Suprapubic skin (tissue), 4 donors: ENCODE results near the gene PDIA2. TPM values are rescaled to one million over a fixed set of nuclear protein-coding genes. Genes with fewer than 3 reads are reported as not detected.

Source experiments
- DNase-seq, 2 donors: peaks; one replicate each; pipeline ENCODE4 v3.0.0-alpha.2; 2019; ENCODE audit warnings: low spot score in 2 of 2
- H3K27ac ChIP-seq: fragments of 200-600 bp; sonication (generic); one replicate; pipeline ENCODE4 v1.5.1; 2019
- H3K27me3 ChIP-seq: fragments of 200-600 bp; sonication (generic); one replicate; pipeline ENCODE4 v1.5.1; 2019
- H3K36me3 ChIP-seq: fragments of 200-600 bp; sonication (generic); one replicate; pipeline ENCODE4 v1.5.1; 2019
- H3K4me1 ChIP-seq: fragments of 200-600 bp; sonication (generic); one replicate; pipeline ENCODE4 v1.5.1; 2019
- H3K4me3 ChIP-seq: fragments of 200-600 bp; sonication (generic); one replicate; pipeline ENCODE4 v1.5.1; 2019; ENCODE audit warnings: mild to moderate bottlenecking
- H3K9me3 ChIP-seq: fragments of 200-600 bp; sonication (generic); one replicate; pipeline ENCODE4 v1.5.1; 2019
- EP300 ChIP-seq: sonication (generic); formaldehyde crosslinking; IDR thresholded peaks from one replicate; pipeline ENCODE4 v1.6.1; 2017; ENCODE audit warnings: antibody characterized with exemption
- POLR2A ChIP-seq, 2 donors: fragments of 450-650 bp; IDR thresholded peaks; one replicate each; pipeline ENCODE4 v1.6.1; 2017; ENCODE audit warnings: antibody characterized with exemption in 2 of 2, mild to moderate bottlenecking in 2 of 2, moderate library complexity in 2 of 2
- POLR2AphosphoS5 ChIP-seq, 3 donors: sonication (generic); formaldehyde crosslinking; IDR thresholded peaks; one replicate each; pipeline ENCODE4 v1.6.1; 2017; ENCODE audit warnings: antibody characterized with exemption in 3 of 3
- WGBS: methylation state at CpG from one replicate; pipeline ENCODE4 v1.1.5; 2018; 5-methylcytosine and 5-hydroxymethylcytosine counted together
- total RNA-seq, 4 donors: library from RNA; depleted of rRNA; stranded (reverse); fragments of >200 nt; gene quantifications; one replicate each; pipeline ENCODE4 v1.1.0, GENCODE V29; 2016
- TF ChIP-seq, protein P1 (sequence below), 2 donors: fragments of 200-600 bp in 1 of 2; fragments of 450-650 bp in 1 of 2; sonication (generic) in 1 of 2; IDR thresholded peaks; one replicate each; pipeline ENCODE4 v1.5.1; 2016 to 2019; ENCODE audit warnings: antibody characterized with exemption in 2 of 2, mild to moderate bottlenecking in 1 of 2, moderate library complexity in 1 of 2

PDIA2 gene
- total RNA-seq, 4 donors from 2014 or later: not detected

GRCh38 chr16:287298-287811, 4.4 kb downstream of the PDIA2 start:
- Histone ChIP-seq H3K27ac (no peak overlapping the region), H3K36me3 (peaks cover 60% of the 10 kb centered on the region), H3K27me3 (peaks cover 9% of the 10 kb centered on the region), H3K4me1 (peaks cover 4% of the 10 kb centered on the region), H3K9me3 (no peaks in the 10 kb centered on the region), H3K4me3 (no peak overlapping the region)
- TF ChIP-seq POLR2AphosphoS5 (IDR thresholded peaks at IDR 0.05) (no peak), POLR2A (IDR thresholded peaks at IDR 0.05) (no peak), EP300 (no peak)
- TF ChIP-seq, protein P1, sequence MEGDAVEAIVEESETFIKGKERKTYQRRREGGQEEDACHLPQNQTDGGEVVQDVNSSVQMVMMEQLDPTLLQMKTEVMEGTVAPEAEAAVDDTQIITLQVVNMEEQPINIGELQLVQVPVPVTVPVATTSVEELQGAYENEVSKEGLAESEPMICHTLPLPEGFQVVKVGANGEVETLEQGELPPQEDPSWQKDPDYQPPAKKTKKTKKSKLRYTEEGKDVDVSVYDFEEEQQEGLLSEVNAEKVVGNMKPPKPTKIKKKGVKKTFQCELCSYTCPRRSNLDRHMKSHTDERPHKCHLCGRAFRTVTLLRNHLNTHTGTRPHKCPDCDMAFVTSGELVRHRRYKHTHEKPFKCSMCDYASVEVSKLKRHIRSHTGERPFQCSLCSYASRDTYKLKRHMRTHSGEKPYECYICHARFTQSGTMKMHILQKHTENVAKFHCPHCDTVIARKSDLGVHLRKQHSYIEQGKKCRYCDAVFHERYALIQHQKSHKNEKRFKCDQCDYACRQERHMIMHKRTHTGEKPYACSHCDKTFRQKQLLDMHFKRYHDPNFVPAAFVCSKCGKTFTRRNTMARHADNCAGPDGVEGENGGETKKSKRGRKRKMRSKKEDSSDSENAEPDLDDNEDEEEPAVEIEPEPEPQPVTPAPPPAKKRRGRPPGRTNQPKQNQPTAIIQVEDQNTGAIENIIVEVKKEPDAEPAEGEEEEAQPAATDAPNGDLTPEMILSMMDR (IDR thresholded peaks at IDR 0.05): no peak
- DNase-seq: no peak
- WGBS: 77% methylated on average over 14 of the region's 16 CpGs

- no peak for DNase-seq
- Histone ChIP-seq H3K9me3 (no peaks in the 10 kb centered on the region), H3K4me1 (no peaks in the 10 kb centered on the region), H3K27ac (no peak overlapping the region), H3K27me3 (peaks cover under 1% of the 10 kb centered on the region), H3K36me3 (peaks cover 69% of the 10 kb centered on the region), H3K4me3 (no peak overlapping the region)
- WGBS: 91% methylated on average over 20 of the region's 33 CpGs
- TF ChIP-seq, protein P1 (IDR thresholded peaks at IDR 0.05): no peak
- TF ChIP-seq POLR2A (IDR thresholded peaks at IDR 0.05): no peak
- no peak for TF ChIP-seq EP300
- TF ChIP-seq POLR2AphosphoS5 (IDR thresholded peaks at IDR 0.05): no peak
Measured at GRCh38 chr16:287981-288920, 5.3 kb downstream of the PDIA2 start.

DNA sequence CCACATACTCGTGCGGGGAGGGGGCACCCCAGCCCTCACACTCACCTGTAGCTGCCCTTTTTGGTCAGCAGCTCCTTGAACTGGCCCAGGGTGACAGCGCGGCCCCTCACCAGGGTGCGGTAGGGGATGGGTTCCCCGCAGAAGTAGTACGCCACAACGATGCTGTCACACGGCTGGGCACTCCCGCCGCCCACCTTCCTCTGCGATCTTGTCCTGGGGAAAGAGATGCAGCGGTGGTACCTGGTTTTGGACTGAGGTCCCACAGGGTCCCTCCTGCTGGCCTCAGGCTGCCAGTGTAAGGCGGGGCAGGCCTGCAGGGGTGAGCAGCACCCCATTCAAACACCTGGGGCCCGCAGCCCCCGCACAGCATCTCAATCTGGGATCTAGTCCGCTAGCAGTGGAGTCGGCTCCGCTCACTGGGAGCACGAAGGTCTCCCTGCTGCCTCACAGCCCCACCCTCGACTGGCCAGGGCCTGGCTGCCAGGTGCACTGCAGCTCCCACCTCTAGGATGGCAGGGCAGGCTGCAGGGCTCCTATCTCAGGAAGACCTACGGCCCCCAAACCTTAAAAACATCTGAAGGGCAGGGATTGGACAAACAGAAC, 6.5 kb downstream of the PDIA2 start:
- Histone ChIP-seq H3K4me1 (no peaks in the 10 kb centered on the region), H3K4me3 (no peak overlapping the region), H3K27ac (no peak overlapping the region), H3K9me3 (no peaks in the 10 kb centered on the region), H3K36me3 (peaks cover 76% of the 10 kb centered on the region), H3K27me3 (no peaks in the 10 kb centered on the region)
- TF ChIP-seq EP300: no peak
- TF ChIP-seq POLR2A (IDR thresholded peaks at IDR 0.05): no peak
- TF ChIP-seq POLR2AphosphoS5 (IDR thresholded peaks at IDR 0.05): no peak
- TF ChIP-seq, protein P1 (IDR thresholded peaks at IDR 0.05): no peak
- 97% methylated on average over 11 of the region's 22 CpGs for WGBS
- DNase-seq: no peak

DNA sequence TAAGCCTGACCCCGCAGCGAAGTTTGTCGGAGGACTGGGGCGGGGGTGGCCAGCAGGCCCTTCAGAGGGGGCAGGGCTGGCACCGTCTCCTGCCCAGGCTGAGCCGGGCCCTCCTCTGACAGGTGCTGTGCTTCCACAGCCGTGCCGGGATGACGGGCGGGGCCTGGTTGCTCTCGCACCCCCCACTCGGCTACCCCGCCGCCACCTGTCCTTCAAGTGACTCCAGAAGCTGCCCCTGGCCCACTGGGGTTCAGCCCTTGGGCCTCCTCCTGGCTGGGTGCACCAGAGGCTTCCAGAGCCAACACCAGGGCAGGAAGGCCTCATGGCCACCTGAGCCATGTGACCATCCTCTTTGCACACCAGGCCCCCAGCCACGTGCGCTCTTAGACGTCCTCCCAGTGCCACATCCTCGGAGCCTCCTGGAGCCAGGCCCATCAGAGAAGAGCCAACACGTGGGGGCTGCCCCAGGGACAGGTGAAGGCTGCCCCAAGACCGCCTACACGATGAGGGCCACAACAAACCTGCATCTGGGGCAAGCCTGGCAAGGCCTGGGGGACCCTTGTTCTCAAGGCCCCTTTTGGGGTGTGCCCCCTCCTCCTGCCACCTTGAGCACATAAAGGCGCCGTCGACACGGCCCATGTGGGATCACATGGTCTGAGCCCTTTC, 7.2 kb downstream of the PDIA2 start:
- DNase-seq: no peak
- Histone ChIP-seq H3K4me1 (no peaks in the 10 kb centered on the region), H3K36me3 (peaks cover 76% of the 10 kb centered on the region), H3K27ac (no peak overlapping the region), H3K27me3 (no peaks in the 10 kb centered on the region), H3K4me3 (no peak overlapping the region), H3K9me3 (no peaks in the 10 kb centered on the region)
- TF ChIP-seq EP300: no peak
- TF ChIP-seq, protein P1 (IDR thresholded peaks at IDR 0.05): no peak
- no peak for TF ChIP-seq POLR2A (IDR thresholded peaks at IDR 0.05)
- TF ChIP-seq POLR2AphosphoS5 (IDR thresholded peaks at IDR 0.05): no peak
- WGBS: 100% methylated on average over 5 of the region's 25 CpGs
